Stimulated activated CD4-positive, alpha-beta T cell treated with anti-CD3 and anti-CD28 coated beads, Interleukin-2, amount 100 ng/mL, for 48 hours (primary cell): ENCODE data around the gene ARHGEF18.

Experiments used
- DNase-seq, 2 donors: peaks; one replicate each; pipeline ENCODE4 v3.0.0-alpha.2; 2020

Gene ARHGEF18

DNA sequence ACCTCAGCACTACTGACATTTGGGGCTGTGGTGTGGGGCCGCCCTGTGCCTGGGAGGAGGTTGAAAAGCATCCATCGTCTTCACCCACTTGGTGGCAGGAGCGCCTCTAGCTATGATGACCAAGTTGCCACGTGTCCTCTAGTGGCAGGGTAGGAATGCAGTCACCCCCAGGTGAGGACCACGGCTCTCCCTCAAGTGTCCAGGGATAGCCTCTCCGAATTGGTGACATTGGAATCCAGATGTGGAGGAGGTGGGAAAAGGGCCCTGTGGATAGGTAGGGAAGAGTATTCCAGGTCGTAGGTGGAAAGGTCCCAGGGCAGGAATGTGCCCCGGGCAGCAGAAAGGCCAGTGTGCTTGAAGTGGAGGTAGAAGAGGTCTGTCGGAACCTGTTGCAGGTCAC is 37.6 kb downstream of the ARHGEF18 start:
- DNase-seq, result no peak

GRCh38 chr19:7386769-7387168 is 38.0 kb downstream of the ARHGEF18 start:
- DNase-seq, result no peak

GRCh38 chr19:7391218-7391670 is 42.5 kb downstream of the ARHGEF18 start:
- no peak for DNase-seq

GRCh38 chr19:7393459-7393858 is 44.7 kb downstream of the ARHGEF18 start:
- no peak for DNase-seq

- DNase-seq, result no peak
Observed at GRCh38 chr19:7393939-7394730, 45.4 kb downstream of the ARHGEF18 start.

GRCh38 chr19:7394731-7395359 is 46.1 kb downstream of the ARHGEF18 start:
- peak; percentile 87 to 94 for DNase-seq

- DNase-seq, result no peak
Observed at GRCh38 chr19:7395360-7396066, 46.8 kb downstream of the ARHGEF18 start.

- DNase-seq, result no peak
Observed at GRCh38 chr19:7397687-7398086, 49.0 kb downstream of the ARHGEF18 start.
